ENCODE data around the gene CDX2. TPM values are rescaled to one million over a fixed set of nuclear protein-coding genes. Genes with fewer than 3 reads are reported as not detected.
"Not testable (repeated sequence)": the region's sequence is repeated elsewhere in the genome, so short reads cannot be mapped to it uniquely, and the experiment has no call there.

CDX2 gene
- total RNA-seq, 2 experiments from 2014 or later: not detected

DNA sequence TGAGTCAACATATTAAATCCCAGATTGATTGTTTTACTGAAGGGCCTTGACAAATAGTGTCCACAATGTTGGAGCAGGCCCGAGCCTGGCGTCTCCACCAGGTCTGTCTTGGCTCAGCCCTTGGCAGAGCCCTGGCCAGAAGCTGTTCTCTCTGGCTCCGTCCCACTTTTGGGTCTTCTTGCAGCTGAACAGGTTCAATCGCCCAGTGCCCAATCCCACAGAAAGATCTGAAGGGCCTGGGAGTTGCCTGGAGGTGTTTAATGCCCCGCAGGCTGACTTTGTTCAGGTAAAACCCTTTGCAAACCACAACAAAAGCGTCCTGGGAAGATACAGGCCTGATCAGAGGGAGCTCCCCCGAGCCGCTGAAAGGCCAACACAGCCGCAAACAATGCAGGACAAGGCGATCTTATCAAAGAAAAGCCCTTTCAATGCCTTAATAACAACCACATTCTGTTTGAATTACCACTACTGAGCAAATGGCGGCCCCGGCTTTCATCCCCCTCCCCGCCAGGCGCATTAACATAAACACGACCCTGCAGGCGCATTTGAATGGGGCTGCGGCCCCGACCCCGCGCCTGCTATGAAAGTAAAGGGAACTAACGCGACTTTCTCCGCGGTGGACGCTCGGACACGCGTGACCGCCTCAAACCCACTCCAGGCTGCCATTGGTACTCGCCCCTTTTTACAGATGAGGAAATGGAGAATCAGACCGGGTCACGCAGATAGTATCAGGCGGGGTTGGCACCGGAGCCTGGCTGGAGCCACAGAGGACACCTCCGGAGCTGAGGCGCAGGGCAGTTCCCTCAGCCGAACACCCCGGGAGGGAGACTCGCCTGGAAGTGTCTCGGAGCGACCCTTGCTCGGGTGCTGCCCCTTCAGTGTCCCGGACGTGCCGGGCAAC is 3.1 kb downstream of the CDX2 start:
- Histone ChIP-seq H3K27ac (ENCODE audit: low read depth, low read length, poor library complexity, severe bottlenecking) (no peak overlapping the region), H3K36me3 (ENCODE audit: insufficient read depth, low read length) (no peaks in the 10 kb centered on the region), H3K9me2 (ENCODE audit: insufficient read depth, low read length) (no peaks in the 10 kb centered on the region), H4K20me1 (ENCODE audit: insufficient read depth, low read length) (no peaks in the 10 kb centered on the region), H2AFZ (ENCODE audit: low read length) (no peak overlapping the region), H3K79me2 (ENCODE audit: insufficient read depth, low read depth, low read length) (no peaks in the 10 kb centered on the region), H3K4me1 (ENCODE audit: insufficient read depth, low read length, poor library complexity, severe bottlenecking) (no peaks in the 10 kb centered on the region), H3K9me3 (ENCODE audit: low read length) (no peaks in the 10 kb centered on the region), H3K4me2 (ENCODE audit: low read length) (no peak overlapping the region), H3K4me3 (ENCODE audit: low read depth, low read length, poor library complexity, severe bottlenecking) (no peak overlapping the region)
- intact Hi-C loops (cut with micrococcal nuclease; ENCODE audit: unreplicated experiment): no loop called here
- POLR2A ChIA-PET: interaction anchor here (0.7 kb wide), 1 partner anchor 144 kb away, joined by 3 read pairs; no protein-coding TSS in a partner anchor
- BruUV-seq (replicated peaks): no TSS peak
- no peak for DNase-seq (ENCODE audit: low spot score)
- CTCF ChIA-PET (ENCODE audit: unreplicated experiment): no interaction called here
- no peak for TF ChIP-seq EZH2phosphoT487 (IDR thresholded peaks at IDR 0.05; ENCODE audit: borderline replicate concordance, low read depth, low read length)
- TF ChIP-seq, protein P1, sequence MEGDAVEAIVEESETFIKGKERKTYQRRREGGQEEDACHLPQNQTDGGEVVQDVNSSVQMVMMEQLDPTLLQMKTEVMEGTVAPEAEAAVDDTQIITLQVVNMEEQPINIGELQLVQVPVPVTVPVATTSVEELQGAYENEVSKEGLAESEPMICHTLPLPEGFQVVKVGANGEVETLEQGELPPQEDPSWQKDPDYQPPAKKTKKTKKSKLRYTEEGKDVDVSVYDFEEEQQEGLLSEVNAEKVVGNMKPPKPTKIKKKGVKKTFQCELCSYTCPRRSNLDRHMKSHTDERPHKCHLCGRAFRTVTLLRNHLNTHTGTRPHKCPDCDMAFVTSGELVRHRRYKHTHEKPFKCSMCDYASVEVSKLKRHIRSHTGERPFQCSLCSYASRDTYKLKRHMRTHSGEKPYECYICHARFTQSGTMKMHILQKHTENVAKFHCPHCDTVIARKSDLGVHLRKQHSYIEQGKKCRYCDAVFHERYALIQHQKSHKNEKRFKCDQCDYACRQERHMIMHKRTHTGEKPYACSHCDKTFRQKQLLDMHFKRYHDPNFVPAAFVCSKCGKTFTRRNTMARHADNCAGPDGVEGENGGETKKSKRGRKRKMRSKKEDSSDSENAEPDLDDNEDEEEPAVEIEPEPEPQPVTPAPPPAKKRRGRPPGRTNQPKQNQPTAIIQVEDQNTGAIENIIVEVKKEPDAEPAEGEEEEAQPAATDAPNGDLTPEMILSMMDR (conservative IDR thresholded peaks at IDR 0.05; ENCODE audit: low read length): no peak

DNA sequence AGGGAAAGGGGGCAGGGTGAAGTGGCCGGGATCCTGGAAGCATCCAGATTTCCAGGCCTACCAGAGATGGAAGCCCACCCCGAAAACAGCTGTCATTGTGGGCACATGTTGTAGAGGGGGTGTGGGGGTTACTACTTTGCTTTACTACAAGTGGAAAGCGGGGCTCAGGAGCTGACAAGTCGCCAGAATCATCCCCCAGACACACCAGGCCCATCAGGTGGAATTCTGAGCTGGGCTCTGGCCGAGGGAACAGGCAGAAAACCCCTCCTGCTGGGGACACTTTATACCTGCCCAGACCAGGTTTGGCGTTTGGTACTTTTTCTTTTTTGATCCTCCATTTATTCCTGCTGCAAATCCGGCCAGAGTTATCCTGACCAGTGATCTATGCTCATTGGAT is 3.8 kb downstream of the CDX2 start:
- Histone ChIP-seq H3K4me3 (ENCODE audit: low read depth, low read length, poor library complexity, severe bottlenecking) (no peak overlapping the region), H3K9me2 (ENCODE audit: insufficient read depth, low read length) (no peaks in the 10 kb centered on the region), H4K20me1 (ENCODE audit: insufficient read depth, low read length) (no peaks in the 10 kb centered on the region), H3K27ac (ENCODE audit: low read depth, low read length, poor library complexity, severe bottlenecking) (no peak overlapping the region), H3K4me1 (ENCODE audit: insufficient read depth, low read length, poor library complexity, severe bottlenecking) (no peaks in the 10 kb centered on the region), H3K36me3 (ENCODE audit: insufficient read depth, low read length) (no peaks in the 10 kb centered on the region), H3K9me3 (ENCODE audit: low read length) (no peaks in the 10 kb centered on the region), H3K4me2 (ENCODE audit: low read length) (no peak overlapping the region), H3K79me2 (ENCODE audit: insufficient read depth, low read depth, low read length) (no peaks in the 10 kb centered on the region), H2AFZ (ENCODE audit: low read length) (no peak overlapping the region)
- no peak for DNase-seq (ENCODE audit: low spot score)
- CTCF ChIA-PET (ENCODE audit: unreplicated experiment): no interaction called here
- intact Hi-C loops (cut with micrococcal nuclease; ENCODE audit: unreplicated experiment): no loop called here
- no TSS peak for BruUV-seq (replicated peaks)
- POLR2A ChIA-PET: interaction anchor here (0.7 kb wide), 1 partner anchor 143 kb away, joined by 3 read pairs; no protein-coding TSS in a partner anchor
- no peak for TF ChIP-seq EZH2phosphoT487 (IDR thresholded peaks at IDR 0.05; ENCODE audit: borderline replicate concordance, low read depth, low read length)
- TF ChIP-seq, protein P1 (conservative IDR thresholded peaks at IDR 0.05; ENCODE audit: low read length): no peak

DNA sequence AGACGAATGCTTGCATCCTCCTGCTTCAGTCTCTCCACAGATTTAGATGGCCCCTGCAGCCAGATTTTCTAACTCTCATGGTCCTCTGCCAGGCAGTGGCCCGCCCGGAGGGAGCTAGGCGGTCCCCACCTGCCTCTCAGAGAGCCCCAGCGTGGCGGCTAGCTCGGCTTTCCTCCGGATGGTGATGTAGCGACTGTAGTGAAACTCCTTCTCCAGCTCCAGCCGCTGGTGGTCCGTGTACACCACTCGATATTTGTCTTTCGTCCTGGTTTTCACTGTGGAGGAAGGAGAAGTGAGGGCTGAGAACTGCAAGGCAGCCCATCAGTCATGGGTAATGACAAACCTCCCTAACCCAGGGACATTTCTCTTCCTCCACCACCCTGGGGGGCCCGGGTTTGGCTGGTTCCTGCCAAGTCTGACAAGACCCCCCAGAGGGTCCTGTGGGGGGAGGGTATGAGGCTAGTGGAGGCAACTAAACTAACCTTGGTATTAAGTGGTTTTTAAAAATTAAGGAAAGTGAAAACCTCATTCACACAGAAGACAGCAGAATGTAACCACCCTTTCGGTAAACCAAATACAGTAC is 4.3 kb downstream of the CDX2 start:
- no peak overlapping the region for H2AFZ ChIP-seq (ENCODE audit: low read length)
- POLR2A ChIA-PET: no interaction called here
- TF ChIP-seq, protein P1 (conservative IDR thresholded peaks at IDR 0.05; ENCODE audit: low read length): no peak
- no peak for TF ChIP-seq EZH2phosphoT487 (IDR thresholded peaks at IDR 0.05; ENCODE audit: borderline replicate concordance, low read depth, low read length)
- H3K4me1 ChIP-seq (ENCODE audit: insufficient read depth, low read length, poor library complexity, severe bottlenecking): no peaks in the 10 kb centered on the region
- H3K27ac ChIP-seq (ENCODE audit: low read depth, low read length, poor library complexity, severe bottlenecking): no peak overlapping the region
- H3K9me3 ChIP-seq (ENCODE audit: low read length): no peaks in the 10 kb centered on the region
- H4K20me1 ChIP-seq (ENCODE audit: insufficient read depth, low read length): no peaks in the 10 kb centered on the region
- H3K36me3 ChIP-seq (ENCODE audit: insufficient read depth, low read length): no peaks in the 10 kb centered on the region
- CTCF ChIA-PET (ENCODE audit: unreplicated experiment): no interaction called here
- H3K79me2 ChIP-seq (ENCODE audit: insufficient read depth, low read depth, low read length): no peaks in the 10 kb centered on the region
- no peak overlapping the region for H3K4me2 ChIP-seq (ENCODE audit: low read length)
- H3K4me3 ChIP-seq (ENCODE audit: low read depth, low read length, poor library complexity, severe bottlenecking): no peak overlapping the region
- H3K9me2 ChIP-seq (ENCODE audit: insufficient read depth, low read length): no peaks in the 10 kb centered on the region
- intact Hi-C loops (cut with micrococcal nuclease; ENCODE audit: unreplicated experiment): no loop called here
- DNase-seq (ENCODE audit: low spot score): no peak
- BruUV-seq (replicated peaks): no TSS peak

DNA sequence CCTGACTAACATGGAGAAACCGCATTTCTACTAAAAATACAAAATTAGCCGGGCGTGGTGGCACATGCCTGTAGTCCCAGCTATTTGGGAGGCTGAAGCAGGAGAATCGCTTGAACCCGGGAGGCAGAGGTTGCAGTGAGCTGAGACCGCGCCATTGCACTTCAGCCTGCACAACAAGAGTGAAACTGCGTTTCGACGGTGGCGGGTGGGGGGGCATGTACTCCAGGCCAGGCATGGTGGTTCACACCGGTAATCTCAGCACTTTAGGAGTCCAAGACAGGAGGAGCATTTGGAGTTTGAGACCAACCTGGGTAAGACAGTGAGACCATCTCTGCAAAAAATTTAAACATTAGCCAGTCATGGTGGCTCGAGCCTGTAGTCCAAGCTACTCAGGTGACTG is 4.9 kb downstream of the CDX2 start:
- POLR2A ChIA-PET; H3K9me3 ChIP-seq (ENCODE audit: low read length); H4K20me1 ChIP-seq (ENCODE audit: insufficient read depth, low read length); H2AFZ ChIP-seq (ENCODE audit: low read length); H3K9me2 ChIP-seq (ENCODE audit: insufficient read depth, low read length); intact Hi-C loops (cut with micrococcal nuclease; ENCODE audit: unreplicated experiment); H3K4me2 ChIP-seq (ENCODE audit: low read length); H3K4me3 ChIP-seq (ENCODE audit: low read depth, low read length, poor library complexity, severe bottlenecking); H3K79me2 ChIP-seq (ENCODE audit: insufficient read depth, low read depth, low read length); H3K36me3 ChIP-seq (ENCODE audit: insufficient read depth, low read length); CTCF ChIA-PET (ENCODE audit: unreplicated experiment); BruUV-seq (replicated peaks); H3K27ac ChIP-seq (ENCODE audit: low read depth, low read length, poor library complexity, severe bottlenecking); H3K4me1 ChIP-seq (ENCODE audit: insufficient read depth, low read length, poor library complexity, severe bottlenecking); DNase-seq (ENCODE audit: low spot score): not testable (repeated sequence)

All from OCI-LY7 (cell line).